Astrocyte of the cerebellum (primary cell): ENCODE measurements around the gene EXOC5.

Source experiments
- DNase-seq: peaks from one replicate; pipeline ENCODE4 v3.0.0-alpha.2; 2011; ENCODE audit warnings: low read depth
- H3K4me3 ChIP-seq: 2 replicates; pipeline ENCODE4 v1.5.1; 2011; ENCODE audit warnings: mild to moderate bottlenecking, low read depth, low read length, moderate library complexity
- in situ Hi-C: cut with HindIII; loops from 2 replicates; pipeline ENCODE4 v1.10.0; 2017; ENCODE audit warnings: low sequenced_read_pairs
- TF ChIP-seq, protein P1 (sequence below): IDR thresholded peaks from 2 replicates; pipeline ENCODE4 v1.5.1; 2012; ENCODE audit warnings: low read length, low read depth, moderate library complexity, mild to moderate bottlenecking; ENCODE audit errors: missing control alignments

The EXOC5 gene, protein sequence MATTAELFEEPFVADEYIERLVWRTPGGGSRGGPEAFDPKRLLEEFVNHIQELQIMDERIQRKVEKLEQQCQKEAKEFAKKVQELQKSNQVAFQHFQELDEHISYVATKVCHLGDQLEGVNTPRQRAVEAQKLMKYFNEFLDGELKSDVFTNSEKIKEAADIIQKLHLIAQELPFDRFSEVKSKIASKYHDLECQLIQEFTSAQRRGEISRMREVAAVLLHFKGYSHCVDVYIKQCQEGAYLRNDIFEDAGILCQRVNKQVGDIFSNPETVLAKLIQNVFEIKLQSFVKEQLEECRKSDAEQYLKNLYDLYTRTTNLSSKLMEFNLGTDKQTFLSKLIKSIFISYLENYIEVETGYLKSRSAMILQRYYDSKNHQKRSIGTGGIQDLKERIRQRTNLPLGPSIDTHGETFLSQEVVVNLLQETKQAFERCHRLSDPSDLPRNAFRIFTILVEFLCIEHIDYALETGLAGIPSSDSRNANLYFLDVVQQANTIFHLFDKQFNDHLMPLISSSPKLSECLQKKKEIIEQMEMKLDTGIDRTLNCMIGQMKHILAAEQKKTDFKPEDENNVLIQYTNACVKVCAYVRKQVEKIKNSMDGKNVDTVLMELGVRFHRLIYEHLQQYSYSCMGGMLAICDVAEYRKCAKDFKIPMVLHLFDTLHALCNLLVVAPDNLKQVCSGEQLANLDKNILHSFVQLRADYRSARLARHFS

DNA sequence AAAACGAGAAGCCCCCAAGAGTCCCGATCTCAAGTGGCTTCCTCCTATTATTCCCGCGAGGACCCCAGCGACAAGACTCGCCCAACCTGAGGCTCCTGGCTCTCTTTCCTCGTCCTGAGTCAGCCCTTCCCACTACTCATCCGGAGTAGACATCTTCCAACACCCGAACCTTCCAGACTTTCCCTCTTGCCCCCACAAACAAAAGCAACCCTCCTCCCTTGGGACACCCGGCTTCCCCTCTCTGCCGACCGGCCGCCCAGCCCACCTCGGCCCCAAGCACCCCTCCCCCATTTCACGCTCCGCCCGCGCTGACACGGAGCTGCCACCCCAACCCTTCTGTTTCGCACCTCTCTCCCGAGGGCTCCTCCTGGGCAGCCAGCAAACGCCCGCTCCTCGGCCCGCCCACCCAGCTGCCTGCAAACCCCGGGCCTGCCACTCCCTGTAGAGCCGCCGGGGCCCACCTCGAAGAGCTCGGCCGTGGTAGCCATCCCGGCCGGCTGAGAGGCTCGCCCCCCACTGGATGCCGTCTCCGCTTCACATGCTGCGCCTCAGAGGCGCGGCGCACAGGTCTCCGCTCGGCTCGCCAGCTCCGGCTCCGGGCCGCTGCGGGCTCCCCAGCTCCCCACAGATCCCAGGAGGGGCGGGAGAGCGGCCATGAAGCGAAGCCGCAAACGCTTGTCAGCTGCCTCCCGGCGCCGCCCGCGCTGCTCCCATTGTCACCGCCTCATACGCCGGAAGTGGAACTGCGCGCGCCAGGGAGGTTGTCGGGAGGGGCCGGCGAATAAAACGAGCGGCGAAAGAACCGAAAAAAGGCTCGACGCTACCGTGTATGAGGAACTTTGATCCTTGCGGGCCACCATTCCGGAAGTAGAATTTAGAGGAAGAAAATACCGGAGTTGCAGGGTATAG, at the start of gene EXOC5, which contains the start of gene AP5M1:
Gene EXOC5, minus strand, starts transcription at position 745 of the 909 bp plus-strand sequence. Its CDS starts 257 bp downstream, at position 488.
Gene AP5M1, plus strand, starts transcription at position 811 of the 909 bp plus-strand sequence. CDS start 344 bp downstream, outside the sequence.
- TF ChIP-seq, protein P1, sequence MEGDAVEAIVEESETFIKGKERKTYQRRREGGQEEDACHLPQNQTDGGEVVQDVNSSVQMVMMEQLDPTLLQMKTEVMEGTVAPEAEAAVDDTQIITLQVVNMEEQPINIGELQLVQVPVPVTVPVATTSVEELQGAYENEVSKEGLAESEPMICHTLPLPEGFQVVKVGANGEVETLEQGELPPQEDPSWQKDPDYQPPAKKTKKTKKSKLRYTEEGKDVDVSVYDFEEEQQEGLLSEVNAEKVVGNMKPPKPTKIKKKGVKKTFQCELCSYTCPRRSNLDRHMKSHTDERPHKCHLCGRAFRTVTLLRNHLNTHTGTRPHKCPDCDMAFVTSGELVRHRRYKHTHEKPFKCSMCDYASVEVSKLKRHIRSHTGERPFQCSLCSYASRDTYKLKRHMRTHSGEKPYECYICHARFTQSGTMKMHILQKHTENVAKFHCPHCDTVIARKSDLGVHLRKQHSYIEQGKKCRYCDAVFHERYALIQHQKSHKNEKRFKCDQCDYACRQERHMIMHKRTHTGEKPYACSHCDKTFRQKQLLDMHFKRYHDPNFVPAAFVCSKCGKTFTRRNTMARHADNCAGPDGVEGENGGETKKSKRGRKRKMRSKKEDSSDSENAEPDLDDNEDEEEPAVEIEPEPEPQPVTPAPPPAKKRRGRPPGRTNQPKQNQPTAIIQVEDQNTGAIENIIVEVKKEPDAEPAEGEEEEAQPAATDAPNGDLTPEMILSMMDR = no peak
- peak within 1 kb of the TSS; percentile 83 for H3K4me3 ChIP-seq
- peak; percentile 79 for DNase-seq
- in situ Hi-C loops = no loop called here

DNA sequence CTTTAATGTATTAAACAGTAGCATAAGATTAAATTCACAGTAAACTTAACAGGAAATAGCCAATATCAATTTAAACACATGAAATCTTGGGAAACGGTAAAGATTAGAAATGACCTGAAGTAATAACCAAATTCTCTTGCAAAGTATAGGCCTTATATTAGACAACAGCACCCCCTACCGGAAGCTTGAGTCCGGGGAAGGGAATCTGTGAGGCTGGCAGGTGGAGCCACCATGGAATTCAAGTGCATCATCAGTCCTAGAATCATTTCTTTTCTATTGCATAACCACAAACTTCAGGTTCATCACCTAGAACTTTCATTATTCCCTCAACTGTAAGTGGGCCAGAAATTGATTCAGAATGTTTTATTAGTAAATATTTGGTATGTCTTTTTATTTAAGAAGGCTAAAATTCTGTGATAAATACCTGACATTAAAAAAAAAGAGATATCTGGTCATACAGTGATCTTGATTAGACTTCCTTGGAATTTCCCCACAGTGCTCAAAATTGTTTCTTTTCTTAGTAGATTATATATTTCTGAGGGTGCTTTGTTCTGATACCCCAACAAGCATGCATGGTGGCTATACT, 48.6 kb upstream of the EXOC5 start:
- peak; percentile 75 for DNase-seq
- no peak overlapping the region for H3K4me3 ChIP-seq
- in situ Hi-C loops = loop anchor here (25.0 kb wide), 1 partner anchor 830 kb away; no protein-coding TSS in a partner anchor
- TF ChIP-seq, protein P1 = peak; percentile 92

DNA sequence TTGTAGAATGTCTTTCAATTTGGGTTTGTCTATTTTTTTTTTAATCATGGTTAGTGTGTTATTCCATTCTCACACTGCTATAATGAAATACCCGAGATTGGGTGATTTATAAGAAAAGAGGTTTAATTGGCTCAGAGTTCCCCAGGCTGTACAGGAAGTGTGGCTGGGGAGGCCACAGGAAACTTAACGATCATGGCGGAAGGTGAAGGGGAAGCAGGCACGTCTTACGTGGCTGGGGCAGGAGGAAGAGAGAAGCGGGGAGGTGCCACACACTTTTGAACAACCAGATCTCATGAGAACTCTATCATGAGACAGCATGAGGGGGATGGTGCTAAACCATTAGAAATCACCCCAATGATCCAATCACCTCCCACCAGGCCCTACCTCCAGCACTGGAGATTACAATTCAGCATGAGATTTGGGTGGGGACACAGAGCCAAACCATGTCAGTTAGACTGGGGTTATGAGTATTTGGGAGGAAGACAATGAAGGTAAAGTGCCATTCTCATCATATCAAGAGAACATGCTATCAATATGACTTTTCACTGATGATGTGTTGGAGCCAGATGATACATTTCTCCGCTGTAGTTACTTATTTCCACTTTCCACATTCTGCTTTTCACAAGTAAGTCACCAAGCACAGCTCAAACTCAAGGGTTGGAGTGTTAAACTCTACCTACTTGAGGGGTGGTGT, 45.8 kb upstream of the EXOC5 start:
- H3K4me3 ChIP-seq = no peak overlapping the region
- in situ Hi-C loops = loop anchor here (25.0 kb wide), 1 partner anchor 827 kb away; no protein-coding TSS in a partner anchor
- DNase-seq = no peak
- TF ChIP-seq, protein P1 = no peak

DNA sequence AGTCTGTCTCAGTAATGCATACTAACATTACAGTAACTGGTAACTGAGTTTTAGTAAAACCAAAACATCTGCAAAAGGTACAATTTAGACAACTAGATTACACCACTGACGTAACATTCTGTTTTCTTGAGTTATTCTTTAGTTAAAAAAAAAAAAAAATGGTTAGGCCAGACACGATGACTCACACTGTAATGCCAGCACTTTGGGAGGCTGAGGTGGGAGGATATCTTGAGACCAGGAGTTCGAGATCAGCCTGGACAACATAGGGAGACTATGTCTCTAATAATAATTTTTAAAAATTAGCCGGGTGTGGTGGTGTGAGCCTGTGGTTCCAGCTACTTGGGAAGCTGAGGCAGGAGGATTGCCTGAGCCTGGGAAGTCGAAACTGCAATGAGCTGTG, 34.2 kb upstream of the EXOC5 start:
- in situ Hi-C loops = loop anchor here (25.0 kb wide), 1 partner anchor 816 kb away; no protein-coding TSS in a partner anchor
- no peak overlapping the region for H3K4me3 ChIP-seq
- TF ChIP-seq, protein P1 = no peak
- DNase-seq = no peak

DNA sequence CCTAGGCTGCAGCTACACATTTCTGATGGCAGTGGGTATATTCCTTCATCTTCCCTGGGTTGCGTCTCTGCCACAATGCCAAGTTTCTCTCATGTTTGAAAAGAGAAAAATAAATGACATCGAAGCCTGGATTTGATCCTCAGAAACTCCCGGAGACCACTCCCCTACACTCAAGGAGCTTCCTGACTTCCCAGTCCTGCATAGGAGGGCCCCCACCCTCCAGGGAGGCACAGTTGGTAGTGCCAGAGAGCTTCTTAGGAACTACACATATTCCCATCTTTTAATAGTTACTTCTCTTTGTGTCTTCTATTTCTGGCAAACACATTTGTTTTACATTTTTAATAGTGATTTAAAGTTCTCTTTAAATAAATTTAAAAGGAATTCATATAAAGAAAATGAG, 30.8 kb upstream of the EXOC5 start:
- no peak for DNase-seq
- H3K4me3 ChIP-seq = no peak overlapping the region
- TF ChIP-seq, protein P1 = no peak
- in situ Hi-C loops = no loop called here
